ENCODE data around the gene EMP1.

EMP1 gene, protein sequence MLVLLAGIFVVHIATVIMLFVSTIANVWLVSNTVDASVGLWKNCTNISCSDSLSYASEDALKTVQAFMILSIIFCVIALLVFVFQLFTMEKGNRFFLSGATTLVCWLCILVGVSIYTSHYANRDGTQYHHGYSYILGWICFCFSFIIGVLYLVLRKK

DNA sequence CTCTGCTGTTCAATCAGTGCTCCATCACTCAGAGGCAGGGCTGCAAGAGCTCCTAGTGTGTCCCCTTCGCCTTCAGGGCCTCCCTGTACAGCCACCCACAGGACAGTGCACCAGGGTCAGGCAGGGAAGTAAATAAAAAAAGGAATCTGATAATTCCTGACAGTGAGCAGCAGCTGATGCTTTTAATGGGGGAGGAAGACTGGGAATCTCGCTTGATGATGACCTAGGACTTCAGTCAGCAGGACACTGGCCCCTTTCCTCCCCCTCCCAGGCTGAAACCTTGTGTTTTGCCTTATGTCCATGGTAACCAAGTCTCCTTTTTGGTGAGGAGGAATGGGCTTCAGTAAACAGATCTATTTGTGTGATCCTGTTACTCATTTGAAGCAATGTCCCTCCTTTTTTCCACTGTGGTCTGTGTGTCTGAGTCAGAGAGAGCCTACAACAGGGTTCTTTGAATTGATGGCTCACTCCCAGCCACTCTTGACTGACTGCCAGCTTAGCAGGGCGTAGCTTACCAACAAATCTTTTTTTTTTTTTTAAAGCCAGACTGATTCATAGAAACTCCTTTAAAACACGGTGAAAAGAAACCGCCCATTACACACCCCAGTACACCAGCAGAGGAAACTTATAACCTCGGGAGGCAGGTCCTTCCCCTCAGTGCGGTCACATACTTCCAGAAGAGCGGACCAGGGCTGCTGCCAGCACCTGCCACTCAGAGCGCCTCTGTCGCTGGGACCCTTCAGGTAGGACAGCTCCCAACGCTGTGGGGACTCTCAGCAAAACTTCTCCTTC is at the start of gene EMP1:
Gene EMP1, plus strand, starts transcription at position 597 of the 792 bp plus-strand sequence. CDS start 14,785 bp downstream, outside the sequence.
- no peak for DNase-seq

GRCh38 chr12:13147688-13148484 is 48.6 kb upstream of the EMP1 start:
- DNase-seq = no peak

GRCh38 chr12:13148485-13148847 is 48.1 kb upstream of the EMP1 start:
- no peak for DNase-seq

- no peak for DNase-seq
Observed at GRCh38 chr12:13149411-13149810, 47.1 kb upstream of the EMP1 start.

- no peak for DNase-seq
Observed at GRCh38 chr12:13152281-13152680, 44.2 kb upstream of the EMP1 start.

DNA sequence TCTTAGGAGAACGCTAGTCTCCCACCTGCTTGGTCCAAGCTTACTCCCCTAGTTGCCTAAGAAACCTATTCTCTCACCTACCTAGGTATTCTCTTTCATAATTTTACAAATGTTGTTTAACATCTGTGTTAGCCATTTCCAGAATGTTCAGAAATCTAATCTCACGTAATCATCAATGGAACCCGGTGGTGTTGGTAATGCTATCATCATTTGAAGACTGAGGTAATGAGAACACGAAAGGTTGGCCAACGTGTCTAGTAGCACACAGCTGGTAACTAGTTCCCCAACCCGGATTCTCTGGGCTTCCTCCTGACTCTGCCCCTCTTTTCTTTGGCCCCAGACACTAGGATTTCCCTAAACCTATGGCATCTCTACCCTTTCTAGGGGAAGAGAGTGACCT is 43.8 kb upstream of the EMP1 start:
- DNase-seq = no peak

- no peak for DNase-seq
Observed at GRCh38 chr12:13153180-13153579, 43.3 kb upstream of the EMP1 start.

GRCh38 chr12:13154027-13154538 is 42.4 kb upstream of the EMP1 start:
- no peak for DNase-seq

DNA sequence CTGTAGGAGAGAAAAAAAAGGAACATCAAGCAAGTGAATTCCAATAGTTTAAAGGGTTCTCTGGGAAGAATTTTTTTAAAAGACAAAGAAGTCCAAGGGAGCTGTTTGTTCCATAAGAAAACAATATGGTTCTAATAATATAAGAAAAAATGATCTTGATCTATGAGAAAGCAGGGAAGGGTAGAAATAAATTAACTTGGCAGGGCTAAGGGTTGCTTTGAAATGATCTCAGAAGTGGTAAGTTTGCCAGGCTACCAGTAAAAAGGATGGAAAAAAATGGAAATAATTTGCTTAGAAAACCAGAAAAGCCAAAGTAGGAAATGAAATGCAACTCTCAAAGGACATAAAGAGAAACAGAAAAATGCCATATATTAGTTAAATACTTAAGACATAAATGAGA is 41.7 kb upstream of the EMP1 start:
- DNase-seq = no peak

- no peak for DNase-seq
Observed at GRCh38 chr12:13156277-13156676, 40.2 kb upstream of the EMP1 start.

DNA sequence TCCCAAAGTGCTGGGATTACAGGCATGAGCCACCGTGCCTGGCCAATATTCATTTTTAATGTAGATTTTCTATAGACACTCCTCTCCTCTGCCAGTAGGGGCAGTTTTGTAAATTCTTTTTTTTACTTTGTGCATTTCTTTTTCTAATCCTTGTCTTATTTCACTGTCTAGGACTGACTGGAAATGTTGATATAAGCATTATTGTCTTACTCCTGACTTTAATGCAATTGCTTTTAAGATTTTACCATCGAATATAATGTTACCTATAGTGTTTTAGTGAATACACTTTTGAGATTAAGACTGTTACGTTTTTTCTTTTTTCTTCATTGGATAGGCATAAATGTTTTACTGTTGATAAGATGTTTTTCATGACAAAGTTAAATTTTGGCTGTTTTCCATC is 35.4 kb upstream of the EMP1 start:
- no peak for DNase-seq

GRCh38 chr12:13162904-13163303 is 33.6 kb upstream of the EMP1 start:
- DNase-seq = no peak

DNA sequence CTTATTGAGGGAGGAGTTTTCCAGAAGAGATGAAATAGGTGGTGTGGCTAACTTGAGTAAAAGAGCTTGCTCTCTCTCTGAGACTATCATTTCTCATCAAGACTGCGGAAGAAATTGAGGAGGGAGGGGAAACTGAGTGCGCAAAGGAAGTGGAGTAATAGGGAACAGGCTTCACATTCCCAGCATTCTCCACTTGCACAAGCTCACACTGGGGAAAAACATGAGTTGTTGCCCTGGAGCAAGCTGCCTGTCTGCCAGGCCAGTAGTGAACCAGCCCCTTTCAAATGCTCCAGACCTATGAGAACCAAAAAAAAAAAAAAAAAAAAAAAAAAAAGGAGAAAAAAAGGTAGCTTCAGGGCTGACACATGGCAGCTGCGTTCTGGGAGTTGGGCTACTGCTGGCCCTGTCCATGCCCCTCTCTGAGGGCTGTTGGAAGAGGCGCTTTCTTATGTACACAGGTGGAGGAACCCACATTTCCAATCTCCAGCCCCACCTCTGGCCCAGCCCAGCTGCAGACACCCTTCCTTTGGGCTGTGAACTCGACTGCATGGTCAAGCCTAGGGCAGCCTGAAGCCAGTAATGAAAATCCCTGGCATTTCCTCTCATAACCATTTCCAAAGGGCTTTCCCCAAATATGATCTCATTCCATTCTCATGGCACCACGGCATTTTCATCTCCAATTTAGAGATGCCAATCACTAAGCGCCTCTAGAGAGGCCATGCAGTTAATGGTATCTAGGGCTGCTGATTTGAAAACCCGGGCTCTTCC is 32.5 kb upstream of the EMP1 start:
- DNase-seq = no peak

DNA sequence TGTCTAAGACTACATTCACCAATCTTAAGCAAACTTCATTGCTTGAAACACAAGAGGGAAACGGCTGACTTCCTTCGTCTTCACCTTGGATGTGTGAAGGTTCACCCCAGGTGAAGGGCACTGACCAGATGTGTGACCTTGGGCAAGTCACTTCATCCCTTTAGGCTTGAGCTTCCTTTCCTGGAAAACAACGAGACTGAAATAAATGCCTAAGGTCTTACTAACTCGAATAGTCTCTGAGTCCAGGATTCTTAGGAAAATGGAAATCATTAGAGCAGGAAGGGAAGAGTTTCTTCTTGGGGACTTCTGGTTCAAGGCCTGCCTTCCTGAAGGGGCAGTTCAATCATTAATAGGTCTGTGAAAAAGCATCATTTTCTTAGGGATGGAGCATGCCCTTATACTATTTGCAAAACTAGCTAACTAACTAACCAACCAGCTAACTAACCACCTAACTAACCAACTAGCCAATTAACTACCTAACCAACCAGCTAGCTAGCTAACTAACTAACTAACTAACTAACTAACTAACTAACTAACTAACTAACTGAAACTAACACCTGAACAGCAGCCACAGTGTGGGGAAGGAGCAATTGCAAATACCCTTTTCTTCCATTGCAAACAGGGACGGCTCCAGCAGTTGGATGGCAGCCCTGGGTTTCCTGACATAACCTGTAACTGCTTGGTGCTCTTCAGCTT is 31.5 kb upstream of the EMP1 start:
- DNase-seq = no peak

GRCh38 chr12:13165617-13166041 is 30.9 kb upstream of the EMP1 start:
- no peak for DNase-seq

- DNase-seq = no peak
Observed at GRCh38 chr12:13167226-13167625, 29.3 kb upstream of the EMP1 start.

DNA sequence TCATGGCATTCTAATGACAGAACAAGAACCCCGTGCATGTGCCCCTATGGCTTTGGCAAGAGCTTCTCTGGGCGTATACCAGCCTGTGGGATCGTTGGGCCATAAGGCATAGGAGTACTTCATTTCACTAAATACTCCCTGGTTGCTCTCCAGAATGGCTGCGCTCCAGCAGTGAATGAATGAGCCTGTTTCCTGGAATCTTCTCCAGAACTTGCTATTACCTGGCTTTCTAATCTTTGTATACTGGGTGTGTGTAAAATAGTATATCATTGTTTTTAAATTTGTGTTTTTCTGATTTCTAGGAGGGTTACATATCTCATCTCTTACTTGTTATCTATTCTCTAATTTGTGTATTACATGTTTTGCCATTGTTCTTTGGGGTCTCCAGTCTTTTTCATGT is 28.6 kb upstream of the EMP1 start:
- DNase-seq = no peak

DNA sequence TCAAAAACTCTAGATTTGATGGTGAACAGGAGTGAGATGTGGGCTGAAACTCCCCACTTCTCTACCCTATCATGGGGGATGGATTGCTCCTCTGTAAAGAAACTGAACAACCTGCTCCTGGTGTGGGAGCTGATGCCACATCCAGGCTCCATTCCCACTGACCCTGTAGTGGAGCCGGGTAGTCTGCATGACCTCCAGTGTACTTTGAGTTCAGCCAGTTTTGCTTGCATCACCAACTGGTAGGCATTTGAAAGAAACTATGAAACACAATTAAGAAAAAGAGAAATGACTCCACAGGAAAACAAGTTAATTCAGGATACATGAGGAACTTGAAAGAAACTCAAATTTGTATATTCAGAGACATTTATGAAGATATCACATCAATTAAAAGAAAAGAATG is 27.3 kb upstream of the EMP1 start:
- no peak for DNase-seq

DNA sequence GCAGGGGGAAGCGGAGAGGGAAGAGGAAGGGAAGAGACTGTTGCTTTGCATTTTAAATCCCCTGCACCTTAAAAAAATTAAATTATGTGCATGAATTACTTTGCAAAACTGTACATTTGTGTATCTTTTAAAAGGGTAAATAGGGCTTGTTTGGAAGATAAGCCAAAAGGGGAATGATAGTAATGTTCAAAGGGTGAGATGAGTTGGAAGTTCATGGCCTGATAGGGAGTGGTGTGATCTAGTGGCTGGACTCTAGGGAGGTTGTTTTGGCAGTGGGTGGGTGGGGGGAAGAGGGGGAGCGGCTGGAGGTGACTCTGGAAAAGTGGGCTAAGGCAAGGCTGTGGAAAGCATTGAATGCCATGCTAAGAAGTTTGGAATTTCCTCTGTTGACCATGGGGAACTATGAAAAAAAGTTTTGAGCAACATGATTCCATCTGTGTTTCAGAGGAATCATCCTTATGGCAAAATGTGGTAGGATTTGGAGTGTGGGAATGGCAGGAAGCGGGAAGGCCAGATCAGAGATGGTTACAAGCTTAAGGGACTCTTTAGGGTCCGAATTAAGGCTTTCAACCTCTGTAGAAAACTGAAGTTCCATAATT is 25.5 kb upstream of the EMP1 start:
- DNase-seq = no peak

GRCh38 chr12:13171921-13172859 is 24.3 kb upstream of the EMP1 start:
- DNase-seq = no peak
